ENCODE data around the gene SLC12A8. TPM values are rescaled to one million over a fixed set of nuclear protein-coding genes. Genes with fewer than 3 reads are reported as not detected.

SLC12A8 gene
- polyA plus RNA-seq (2013, experiment 1 of 2; ENCODE audit: insufficient read length), result 16.7 TPM
- polyA plus RNA-seq (2013, experiment 2 of 2; ENCODE audit: insufficient read length), result 16.0 TPM

- no peak for DNase-seq
Observed at GRCh38 chr3:125212509-125213363, at the start of gene SLC12A8. SLC12A8 (minus strand) TSS chr3:125212748; CDS start chr3:125211349, 1,399 bp downstream.

- no peak for DNase-seq
Observed at GRCh38 chr3:125262161-125262560, 49.6 kb upstream of the SLC12A8 start.

- no peak for DNase-seq
Observed at GRCh38 chr3:125261031-125261430, 48.5 kb upstream of the SLC12A8 start.

- DNase-seq, result no peak
Observed at GRCh38 chr3:125260158-125260557, 47.6 kb upstream of the SLC12A8 start.

DNA sequence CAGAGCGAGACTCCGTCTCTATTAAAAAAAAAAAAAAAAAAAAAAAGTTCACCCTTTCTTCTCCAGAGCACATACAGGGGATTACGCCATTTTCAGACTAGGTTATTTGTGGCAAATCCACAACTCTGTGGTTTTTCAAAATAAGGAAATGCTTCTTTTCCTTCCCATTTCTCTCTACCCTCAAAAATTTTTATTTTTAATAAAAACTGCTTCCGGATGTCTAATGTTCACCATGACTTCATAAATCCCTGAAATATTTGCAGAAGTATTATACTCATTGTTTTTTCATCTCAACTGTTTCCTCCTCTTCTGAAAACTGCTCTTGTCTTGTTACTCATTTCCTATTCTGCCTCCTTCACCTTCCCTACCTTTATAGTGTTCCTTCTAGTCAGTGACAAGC, 45.0 kb upstream of the SLC12A8 start:
- no peak for DNase-seq

GRCh38 chr3:125256675-125257074, 44.1 kb upstream of the SLC12A8 start:
- DNase-seq, result no peak

DNA sequence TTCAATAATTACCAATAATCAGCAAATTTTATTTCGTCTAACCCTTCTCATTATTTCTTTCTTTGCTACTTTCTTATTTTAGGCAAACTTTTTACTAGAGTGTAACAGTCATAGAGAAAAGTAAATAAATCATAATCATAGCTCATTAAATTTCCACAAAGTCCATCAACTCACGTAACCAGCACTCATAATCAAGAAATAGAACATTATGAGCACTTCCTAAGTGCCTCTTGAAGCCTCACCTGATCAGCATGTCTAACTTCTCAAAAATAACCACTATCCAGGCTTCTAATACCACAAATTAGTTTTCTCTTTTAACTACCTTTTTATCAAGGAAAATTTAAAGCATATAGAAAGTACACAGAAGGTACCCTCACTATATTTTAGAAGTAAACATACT, 38.4 kb upstream of the SLC12A8 start:
- no peak for DNase-seq

- no peak for DNase-seq
Observed at GRCh38 chr3:125246237-125246636, 33.7 kb upstream of the SLC12A8 start.

GRCh38 chr3:125245521-125245920, 33.0 kb upstream of the SLC12A8 start:
- DNase-seq, result peak; percentile 62

- DNase-seq, result peak; percentile 45
Observed at GRCh38 chr3:125240496-125240895, 27.9 kb upstream of the SLC12A8 start.

DNA sequence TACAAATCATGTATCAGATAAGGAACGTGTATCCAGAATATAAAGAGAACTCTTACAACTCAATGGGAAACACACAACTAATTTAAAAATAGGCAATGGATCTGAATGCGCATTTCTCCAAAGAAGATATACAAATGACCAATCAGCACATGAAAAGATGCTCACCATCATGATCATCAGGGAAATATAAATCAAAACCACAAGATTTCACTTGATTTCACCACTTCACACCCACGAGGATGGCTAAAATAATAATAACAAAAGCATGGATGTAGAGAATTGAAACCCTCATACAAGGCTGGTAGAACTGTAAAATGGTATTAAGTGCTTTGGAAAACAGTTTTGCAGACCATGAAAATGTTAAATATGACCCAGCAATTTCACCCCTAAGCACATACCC, 26.7 kb upstream of the SLC12A8 start:
- no peak for DNase-seq

DNA sequence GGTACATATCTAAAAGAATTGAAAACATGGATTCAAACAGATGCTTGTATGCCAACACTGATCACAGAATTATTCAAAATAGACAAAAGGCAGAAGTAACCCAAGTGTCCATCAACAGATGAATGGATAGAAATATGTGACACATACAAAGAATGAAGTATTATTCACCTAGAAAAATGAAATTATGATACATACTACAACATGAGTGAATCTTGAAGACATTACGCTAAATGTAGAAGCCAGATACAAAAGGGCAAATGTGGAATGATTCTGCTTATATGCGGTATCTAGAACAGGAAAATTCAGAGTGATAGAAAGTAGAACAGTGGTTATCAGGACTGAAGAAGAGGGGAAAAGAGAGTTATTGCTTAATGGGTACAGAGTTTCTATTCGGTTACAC, 26.2 kb upstream of the SLC12A8 start:
- no peak for DNase-seq

DNA sequence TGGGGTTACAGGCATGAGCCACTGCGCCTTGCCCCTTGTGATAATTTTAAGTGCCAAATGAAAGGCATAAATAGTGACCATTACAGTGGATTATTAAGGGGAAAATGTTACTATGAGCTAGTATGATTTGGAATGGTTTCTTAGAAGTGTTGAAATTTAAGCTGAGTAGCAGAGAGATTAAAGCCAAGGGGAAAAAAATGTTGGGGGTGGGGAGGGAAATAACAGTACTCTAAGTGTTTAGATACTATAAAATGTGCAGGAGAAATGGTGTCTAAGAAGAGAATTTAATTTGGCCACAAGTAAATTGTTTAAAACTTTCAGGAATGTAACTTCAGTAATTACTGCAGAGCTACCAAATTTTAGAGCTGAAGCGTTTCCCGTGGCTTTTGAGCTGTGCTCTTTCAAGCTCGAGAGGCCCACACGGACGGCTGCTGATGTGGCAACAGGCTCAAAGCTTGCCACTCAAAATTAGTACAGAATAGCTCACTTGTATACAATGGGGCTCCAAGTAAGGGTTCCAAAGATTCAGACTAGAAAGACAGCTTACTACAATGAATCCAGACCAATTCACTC, 23.9 kb upstream of the SLC12A8 start:
- DNase-seq, result peak; percentile 71

- DNase-seq, result no peak
Observed at GRCh38 chr3:125234831-125235230, 22.3 kb upstream of the SLC12A8 start.

DNA sequence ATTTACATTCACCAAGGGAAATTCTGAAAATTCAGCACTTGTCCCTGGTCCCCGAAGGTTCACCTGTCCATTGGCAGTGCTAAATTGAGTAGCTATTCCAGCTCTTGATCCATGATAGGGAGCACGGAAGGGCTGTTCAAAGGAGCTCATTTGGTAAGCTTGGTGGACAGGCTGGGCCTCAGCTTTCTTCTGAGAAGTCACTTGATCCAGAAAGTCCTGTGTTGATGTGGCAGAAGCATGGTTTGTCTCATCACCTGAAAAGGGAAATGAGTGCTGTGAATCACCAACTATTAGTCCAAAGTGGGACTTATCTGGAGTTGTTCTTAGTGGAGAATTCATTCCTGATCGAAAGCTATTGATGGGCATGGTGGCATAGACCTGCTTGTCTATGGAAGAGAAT, 19.9 kb upstream of the SLC12A8 start:
- DNase-seq, result no peak

- DNase-seq, result peak; percentile 66
Observed at GRCh38 chr3:125231895-125232294, 19.3 kb upstream of the SLC12A8 start.

DNA sequence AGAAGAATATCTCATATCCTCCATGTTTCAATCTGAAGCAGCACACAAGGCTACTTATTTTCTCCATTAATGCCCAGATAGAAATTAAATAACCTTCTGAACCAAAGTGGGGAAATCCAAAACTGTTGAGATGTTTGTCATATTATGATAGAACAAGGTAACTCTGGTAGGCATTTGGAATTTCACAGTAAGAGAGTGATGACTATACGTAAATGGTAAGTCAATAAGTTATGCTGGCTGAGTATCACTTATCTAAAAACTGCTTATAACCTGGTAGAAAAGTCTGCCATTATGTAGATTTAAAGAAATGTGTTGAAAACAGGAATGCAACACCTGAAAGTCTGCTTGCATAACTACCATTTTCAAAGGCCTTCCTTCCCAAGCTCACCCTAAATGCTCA, 17.2 kb upstream of the SLC12A8 start:
- no peak for DNase-seq

- DNase-seq, result no peak
Observed at GRCh38 chr3:125229168-125229567, 16.6 kb upstream of the SLC12A8 start.

- DNase-seq, result no peak
Observed at GRCh38 chr3:125221831-125222230, 9.3 kb upstream of the SLC12A8 start.

DNA sequence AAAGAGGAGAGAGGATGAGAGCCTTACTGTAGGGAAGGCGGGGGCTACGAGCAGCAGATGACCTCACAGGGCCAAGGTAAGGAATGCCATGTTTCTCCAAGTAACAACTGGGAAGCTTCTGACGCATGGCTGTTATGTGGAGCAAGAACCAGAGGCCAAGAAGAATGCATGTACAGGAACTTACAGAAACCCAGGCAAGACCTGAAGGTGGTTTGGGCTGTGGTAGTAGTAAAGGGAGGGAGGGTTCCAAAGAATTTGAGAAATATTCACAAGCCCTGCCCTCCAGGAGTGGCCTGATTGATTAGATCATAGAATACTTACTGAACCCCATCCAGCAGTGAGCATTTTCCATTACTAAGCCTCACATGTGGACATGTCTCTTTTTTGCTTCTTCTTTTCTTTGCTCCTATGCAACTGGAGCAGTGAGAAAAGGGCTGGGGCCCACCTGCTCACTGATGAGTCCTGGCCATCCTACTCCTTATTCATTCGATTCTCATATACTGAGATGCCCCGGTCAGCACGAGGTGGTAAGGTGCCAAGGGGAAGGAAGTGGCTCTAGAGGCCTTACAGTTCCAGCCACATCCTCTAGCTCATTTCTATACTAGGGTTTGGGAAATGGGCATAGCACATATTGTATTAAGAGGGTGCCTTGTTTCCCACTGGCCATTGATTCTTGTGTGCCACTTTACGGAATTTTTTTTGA, 8.3 kb upstream of the SLC12A8 start:
- peak; percentile 73 for DNase-seq

- peak; percentile 34 for DNase-seq
Observed at GRCh38 chr3:125220183-125220582, 7.6 kb upstream of the SLC12A8 start.

GRCh38 chr3:125219261-125219701, 6.7 kb upstream of the SLC12A8 start:
- no peak for DNase-seq

DNA sequence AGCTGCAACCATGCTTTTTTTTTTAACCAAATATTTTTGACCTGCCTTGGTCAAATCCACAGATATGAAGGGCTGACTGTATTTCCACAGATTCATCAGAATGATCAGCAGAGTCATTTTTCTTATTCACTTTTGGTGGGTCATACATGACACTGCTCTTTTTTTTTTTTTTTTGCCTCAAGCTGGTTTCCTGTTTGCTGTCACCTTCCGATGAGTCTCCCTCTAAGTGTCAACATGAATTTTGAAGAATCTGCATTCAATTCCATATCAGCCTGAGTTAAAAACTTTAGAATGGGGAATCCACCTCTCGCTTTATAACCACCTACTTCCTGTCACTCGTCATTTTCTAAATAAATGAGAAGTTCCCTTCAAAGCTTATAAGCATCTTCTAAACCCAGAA, 2.2 kb upstream of the SLC12A8 start:
- DNase-seq, result peak; percentile 43
